Thyroid gland (tissue), 4 donors: ENCODE results near the gene CYP3A4.
"Not testable (repeated sequence)": the region's sequence is repeated elsewhere in the genome, so short reads cannot be mapped to it uniquely, and the experiment has no call there.

ENCODE experiments used
- CTCF ChIP-seq, 6 experiments: fragments of 200-600 bp in 3 of 6; fragments of 450-650 bp in 3 of 6; sonication (generic) in 3 of 6; IDR thresholded peaks; one replicate each; pipeline ENCODE4 v1.5.1; 2016 to 2019; ENCODE audit warnings: antibody characterized with exemption in 6 of 6, mild to moderate bottlenecking in 2 of 6, inconsistent platforms in 1 of 6, moderate library complexity in 1 of 6
- POLR2A ChIP-seq, 2 donors: fragments of 450-650 bp; IDR thresholded peaks; one replicate each; pipeline ENCODE4 v1.6.1; 2017; ENCODE audit warnings: antibody characterized with exemption in 2 of 2, mild to moderate bottlenecking in 2 of 2, moderate library complexity in 1 of 2

- TF ChIP-seq POLR2A, CTCF (IDR thresholded peaks at IDR 0.05): not testable (repeated sequence)
Measured at GRCh38 chr7:99795864-99796263, 11.9 kb upstream of the CYP3A4 start.
